Thyroid gland (tissue), 4 donors: Measurements from ENCODE around the gene KLF7.

ENCODE experiments used
- POLR2A ChIP-seq, 2 donors: fragments of 450-650 bp; IDR thresholded peaks; one replicate each; pipeline ENCODE4 v1.6.1; 2017; ENCODE audit warnings: antibody characterized with exemption in 2 of 2, mild to moderate bottlenecking in 2 of 2, moderate library complexity in 1 of 2
- TF ChIP-seq, protein P1 (sequence below), 6 experiments: fragments of 200-600 bp in 3 of 6; fragments of 450-650 bp in 3 of 6; sonication (generic) in 3 of 6; IDR thresholded peaks; one replicate each; pipeline ENCODE4 v1.5.1; 2016 to 2019; ENCODE audit warnings: antibody characterized with exemption in 6 of 6, mild to moderate bottlenecking in 2 of 6, inconsistent platforms in 1 of 6, moderate library complexity in 1 of 6

DNA sequence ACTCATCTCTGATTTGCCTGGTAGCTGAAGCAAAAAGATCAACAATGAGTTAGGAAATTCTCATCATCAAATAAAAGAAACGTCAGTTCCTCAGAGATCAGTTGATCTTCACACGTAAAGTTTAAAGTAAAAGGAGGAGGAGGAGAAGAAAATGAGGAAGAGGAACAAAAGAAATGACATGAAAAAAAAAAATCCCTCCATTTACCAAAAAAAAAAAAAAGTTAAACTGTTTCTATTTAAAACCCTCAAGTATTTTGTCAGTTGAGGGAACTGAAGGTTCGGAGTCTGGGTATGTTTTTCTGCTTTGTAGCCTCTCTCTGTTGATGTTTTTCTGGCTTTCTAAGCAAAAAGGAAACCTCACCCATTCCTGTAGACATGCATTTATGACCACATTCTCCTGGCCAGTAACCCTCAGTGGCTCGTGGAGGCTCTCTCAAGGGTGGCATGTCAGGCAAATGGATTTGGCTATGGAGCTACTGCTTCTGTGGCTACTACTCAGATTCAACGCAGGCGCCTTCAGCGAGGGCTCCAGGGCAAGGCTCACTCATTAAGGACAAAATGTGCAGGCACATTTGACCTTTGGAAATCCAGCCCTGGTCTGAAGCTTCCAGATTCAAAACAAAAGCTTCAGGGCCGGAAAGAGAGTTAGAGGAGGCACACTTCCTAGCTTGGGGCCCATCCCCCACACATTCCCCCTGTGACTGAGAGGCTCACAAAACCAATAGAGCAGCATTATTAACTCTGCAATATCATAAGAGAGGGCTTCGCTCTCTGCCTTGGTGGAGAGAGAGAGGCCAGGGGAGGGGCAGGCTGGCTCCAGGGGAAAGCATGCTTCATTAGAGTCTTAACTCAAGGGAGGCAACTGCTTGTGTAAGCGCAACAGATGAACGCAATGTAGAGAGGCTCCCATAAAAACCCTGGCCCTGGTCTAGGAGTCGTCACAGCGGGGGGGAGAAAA lies 22.3 kb downstream of the KLF7 start:
- TF ChIP-seq, protein P1, sequence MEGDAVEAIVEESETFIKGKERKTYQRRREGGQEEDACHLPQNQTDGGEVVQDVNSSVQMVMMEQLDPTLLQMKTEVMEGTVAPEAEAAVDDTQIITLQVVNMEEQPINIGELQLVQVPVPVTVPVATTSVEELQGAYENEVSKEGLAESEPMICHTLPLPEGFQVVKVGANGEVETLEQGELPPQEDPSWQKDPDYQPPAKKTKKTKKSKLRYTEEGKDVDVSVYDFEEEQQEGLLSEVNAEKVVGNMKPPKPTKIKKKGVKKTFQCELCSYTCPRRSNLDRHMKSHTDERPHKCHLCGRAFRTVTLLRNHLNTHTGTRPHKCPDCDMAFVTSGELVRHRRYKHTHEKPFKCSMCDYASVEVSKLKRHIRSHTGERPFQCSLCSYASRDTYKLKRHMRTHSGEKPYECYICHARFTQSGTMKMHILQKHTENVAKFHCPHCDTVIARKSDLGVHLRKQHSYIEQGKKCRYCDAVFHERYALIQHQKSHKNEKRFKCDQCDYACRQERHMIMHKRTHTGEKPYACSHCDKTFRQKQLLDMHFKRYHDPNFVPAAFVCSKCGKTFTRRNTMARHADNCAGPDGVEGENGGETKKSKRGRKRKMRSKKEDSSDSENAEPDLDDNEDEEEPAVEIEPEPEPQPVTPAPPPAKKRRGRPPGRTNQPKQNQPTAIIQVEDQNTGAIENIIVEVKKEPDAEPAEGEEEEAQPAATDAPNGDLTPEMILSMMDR (IDR thresholded peaks at IDR 0.05) = no peak
- TF ChIP-seq POLR2A (IDR thresholded peaks at IDR 0.05) = peak in 1 of 2 donors; percentile 56
